Ascending aorta (tissue), 2 donors: ENCODE results near the gene IL33. TPM values are rescaled to one million over a fixed set of nuclear protein-coding genes. Genes with fewer than 3 reads are reported as not detected.
"Not testable (repeated sequence)": the region's sequence is repeated elsewhere in the genome, so short reads cannot be mapped to it uniquely, and the experiment has no call there.

Experiments used
- DNase-seq, 2 donors: peaks; one replicate each; pipeline ENCODE4 v3.0.0-alpha.2; 2019; ENCODE audit warnings: low spot score in 2 of 2
- H3K27ac ChIP-seq, 2 donors: fragments of 200-600 bp; sonication (generic); one replicate each; pipeline ENCODE4 v1.5.1; 2016 to 2017; ENCODE audit warnings: mild to moderate bottlenecking in 1 of 2
- H3K27me3 ChIP-seq: fragments of 200-600 bp; sonication (generic); one replicate; pipeline ENCODE4 v1.5.1; 2017
- H3K36me3 ChIP-seq, 2 donors: fragments of 200-600 bp; sonication (generic); one replicate each; pipeline ENCODE4 v1.5.1; 2016
- H3K4me1 ChIP-seq, 2 donors: fragments of 200-600 bp; sonication (generic); one replicate each; pipeline ENCODE4 v1.5.1; 2016 to 2017; ENCODE audit warnings: mild to moderate bottlenecking in 1 of 2
- H3K4me3 ChIP-seq, 2 donors: fragments of 200-600 bp; sonication (generic); one replicate each; pipeline ENCODE4 v1.5.1; 2016 to 2017; ENCODE audit warnings: mild to moderate bottlenecking in 1 of 2
- H3K9me3 ChIP-seq, 2 donors: fragments of 200-600 bp; sonication (generic); one replicate each; pipeline ENCODE4 v1.5.1; 2016
- CTCF ChIP-seq, 3 experiments: fragments of 200-600 bp in 2 of 3; fragments of 450-650 bp in 1 of 3; sonication (generic) in 2 of 3; IDR thresholded peaks; one replicate each; pipeline ENCODE4 v1.5.1; 2016 to 2019; ENCODE audit warnings: antibody characterized with exemption in 3 of 3, mild to moderate bottlenecking in 1 of 3, moderate library complexity in 1 of 3
- intact Hi-C: fragments of 100-400 bp; cut with DNase I; formaldehyde crosslinking; loops from one replicate; pipeline ENCODE4 v1.15.1; 2023
- total RNA-seq: library from RNA; depleted of rRNA; stranded (reverse); fragments of >200 nt; gene quantifications from one replicate; pipeline ENCODE4 v1.1.0, GENCODE V29; 2016

IL33 gene
- 38.0 TPM for total RNA-seq

- no peaks in the 10 kb centered on the region for H3K27me3 ChIP-seq
- H3K9me3 ChIP-seq: peaks cover 0 to 5% of the 10 kb centered on the region in 2 donors
- TF ChIP-seq CTCF (IDR thresholded peaks at IDR 0.05): no peak
- peak within 1 kb of the TSS; percentile 44 to 53 for H3K4me3 ChIP-seq
- peak within 1 kb of the TSS; percentile 41 to 77 for H3K27ac ChIP-seq
- H3K36me3 ChIP-seq: no peaks in the 10 kb centered on the region
- intact Hi-C loops: loop anchor here (5.0 to 10.0 kb wide), 3 partner anchors 199 to 542 kb away; partner anchors contain the start of genes KDM4C and UHRF2
- peaks cover 0 to 19% of the 10 kb centered on the region in 2 donors for H3K4me1 ChIP-seq
- no peak for DNase-seq
These were observed at the start of gene IL33 for GRCh38 chr9:6215562-6215961. Gene IL33, plus strand, starts transcription at chr9:6215807. Its CDS starts 25,888 bp downstream, at chr9:6241695.

- Histone ChIP-seq H3K4me3 (no peak overlapping the region), H3K36me3 (no peaks in the 10 kb centered on the region), H3K27ac (no peak overlapping the region), H3K27me3 (no peaks in the 10 kb centered on the region), H3K9me3 (peaks cover 0 to 26% of the 10 kb centered on the region in 2 donors), H3K4me1 (no peaks in the 10 kb centered on the region)
- no peak for TF ChIP-seq CTCF (IDR thresholded peaks at IDR 0.05)
- intact Hi-C loops: no loop called here
- DNase-seq: no peak
These were observed 43.9 kb upstream of the IL33 start for GRCh38 chr9:6171667-6172066.

GRCh38 chr9:6173914-6174313, 41.7 kb upstream of the IL33 start:
- no peak for TF ChIP-seq CTCF (IDR thresholded peaks at IDR 0.05)
- H3K9me3 ChIP-seq: peaks cover 0 to 29% of the 10 kb centered on the region in 2 donors
- no peaks in the 10 kb centered on the region for H3K4me1 ChIP-seq
- H3K27ac ChIP-seq: no peak overlapping the region
- DNase-seq: no peak
- no peak overlapping the region for H3K4me3 ChIP-seq
- no peaks in the 10 kb centered on the region for H3K27me3 ChIP-seq
- H3K36me3 ChIP-seq: no peaks in the 10 kb centered on the region
- intact Hi-C loops: no loop called here

GRCh38 chr9:6182549-6183226, 32.9 kb upstream of the IL33 start:
- H3K4me3 ChIP-seq, H3K36me3 ChIP-seq, H3K4me1 ChIP-seq, H3K9me3 ChIP-seq, DNase-seq, intact Hi-C loops, H3K27ac ChIP-seq, H3K27me3 ChIP-seq: not testable (repeated sequence)

- H3K27ac ChIP-seq: no peak overlapping the region
- H3K4me1 ChIP-seq: no peaks in the 10 kb centered on the region
- H3K4me3 ChIP-seq: no peak overlapping the region
- intact Hi-C loops: no loop called here
- no peaks in the 10 kb centered on the region for H3K27me3 ChIP-seq
- no peak for DNase-seq
- TF ChIP-seq CTCF (IDR thresholded peaks at IDR 0.05): no peak
- H3K9me3 ChIP-seq: no peaks in the 10 kb centered on the region
- no peaks in the 10 kb centered on the region for H3K36me3 ChIP-seq
These were observed 32.4 kb upstream of the IL33 start for GRCh38 chr9:6183227-6183551.

- Histone ChIP-seq H3K4me1 (no peaks in the 10 kb centered on the region), H3K36me3 (no peaks in the 10 kb centered on the region), H3K4me3 (no peak overlapping the region), H3K27ac (no peak overlapping the region), H3K27me3 (no peaks in the 10 kb centered on the region), H3K9me3 (no peaks in the 10 kb centered on the region)
- intact Hi-C loops: no loop called here
- no peak for TF ChIP-seq CTCF (IDR thresholded peaks at IDR 0.05)
- no peak for DNase-seq
These were observed 32.0 kb upstream of the IL33 start for GRCh38 chr9:6183627-6184026.
